GM21367 (cell line): ENCODE measurements around the gene FCHSD1.
"Not testable (repeated sequence)": the region's sequence is repeated elsewhere in the genome, so short reads cannot be mapped to it uniquely, and the experiment has no call there.

Source experiments
- ATAC-seq: cut with Tn5 transposase; IDR thresholded peaks from one replicate; pipeline ENCODE4 v1.9.1; 2021; ENCODE audit not compliant: unreplicated experiment

Gene FCHSD1

DNA sequence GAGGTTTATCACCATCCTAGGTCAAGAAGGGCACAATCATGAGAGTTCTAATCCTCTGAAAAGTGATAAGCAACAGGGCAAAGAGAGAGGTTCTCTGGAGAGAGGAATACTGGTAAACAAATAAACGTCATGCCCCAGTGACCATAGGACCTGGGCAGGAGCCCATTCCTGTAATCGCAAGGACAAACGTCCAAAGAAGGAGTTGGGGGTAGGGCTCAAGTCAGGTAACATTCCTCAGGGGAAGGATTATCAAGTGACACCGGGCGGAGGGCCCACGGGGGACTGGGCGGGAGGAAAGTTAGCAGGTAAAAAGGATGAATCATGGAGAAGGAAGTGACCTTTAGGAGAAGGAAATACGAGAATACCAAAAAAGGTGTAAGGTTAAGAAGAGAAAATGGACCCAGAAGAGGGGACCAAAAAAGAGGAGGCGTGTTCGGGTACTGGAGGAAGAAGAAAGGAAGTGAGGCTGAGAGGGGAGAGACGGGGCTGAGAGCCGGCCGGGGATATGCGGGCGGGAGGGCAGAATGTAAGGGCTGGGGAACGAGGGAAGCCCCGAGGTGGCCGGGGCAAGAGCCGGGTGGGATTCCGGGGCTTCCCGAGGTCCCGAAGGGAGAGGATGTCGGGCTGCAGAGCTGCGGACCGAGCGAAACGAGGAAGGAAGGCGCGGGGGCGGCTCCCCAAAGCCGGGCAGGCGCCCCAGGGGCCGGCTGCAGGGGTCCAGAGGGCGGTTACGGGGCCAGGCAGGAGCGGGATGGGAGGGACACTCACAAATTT is 33.0 kb downstream of the FCHSD1 start:
- ATAC-seq: peak; percentile 15

DNA sequence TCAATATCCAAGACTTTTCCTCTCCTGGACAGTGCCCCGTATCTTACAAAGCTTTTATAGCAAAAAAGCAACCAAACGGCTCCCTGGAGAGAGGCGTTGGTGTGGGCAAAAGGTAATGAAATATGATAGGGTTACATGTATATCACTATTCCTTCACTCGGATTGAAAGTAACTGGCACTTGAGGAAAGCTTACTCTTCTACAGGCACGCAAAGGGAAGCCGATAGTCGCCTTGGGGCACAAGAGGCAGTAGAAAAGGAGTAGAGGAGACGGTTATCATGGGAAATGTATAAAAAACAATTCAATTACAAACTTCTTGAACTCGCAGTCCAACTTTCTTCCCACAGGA is 33.6 kb downstream of the FCHSD1 start:
- ATAC-seq: no peak

DNA sequence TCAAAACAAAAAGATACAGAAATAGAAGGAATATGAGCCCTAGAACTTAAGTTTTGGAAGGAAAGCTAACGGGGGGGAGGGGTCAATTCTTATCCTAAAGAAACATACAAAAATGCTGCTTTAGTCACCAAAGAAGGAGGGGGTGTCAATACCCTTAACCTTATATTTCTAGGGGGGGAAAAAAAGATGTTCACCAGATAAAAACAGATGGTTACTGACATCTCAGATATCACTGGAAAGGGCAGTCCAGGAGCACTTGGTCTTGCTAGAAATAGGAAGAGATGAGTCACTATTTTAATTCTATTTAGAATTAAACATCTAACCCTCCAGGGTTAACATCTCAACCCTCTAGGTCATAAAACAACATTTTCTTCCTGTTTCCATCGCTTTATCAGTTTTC is 34.1 kb downstream of the FCHSD1 start:
- no peak for ATAC-seq

DNA sequence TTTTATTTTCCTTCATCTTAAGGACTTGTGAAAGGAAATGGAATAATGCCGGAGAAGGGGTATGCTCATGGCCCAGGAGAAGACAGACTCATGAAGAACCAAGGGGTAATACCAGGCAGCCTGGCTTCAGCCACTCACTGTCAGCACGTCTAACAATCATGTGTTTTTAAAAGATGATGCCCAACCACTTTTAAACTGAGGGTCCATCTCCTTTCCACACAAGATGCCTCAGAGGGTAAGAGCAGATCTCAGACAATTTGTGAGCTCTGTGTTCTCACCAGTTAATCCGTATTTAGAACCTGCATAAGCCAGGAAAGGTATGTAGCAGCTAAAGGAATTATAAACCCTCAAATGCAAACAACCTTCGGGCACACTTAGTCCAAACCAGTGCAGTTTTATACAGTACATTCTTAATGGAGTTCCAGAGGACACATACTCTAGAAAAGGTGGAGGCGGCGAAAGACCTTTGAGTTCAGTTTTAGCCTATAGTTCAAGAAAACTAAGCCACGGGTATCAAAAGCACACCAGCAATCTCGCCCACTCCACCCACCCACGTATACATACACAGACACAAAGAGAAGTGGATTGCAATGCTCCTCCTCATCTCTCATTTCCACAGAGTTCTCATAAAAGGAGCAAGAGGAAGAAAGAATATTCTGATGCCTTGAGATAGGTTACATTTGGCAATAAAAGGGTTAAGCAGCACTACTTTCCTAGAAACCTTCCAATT is 35.1 kb downstream of the FCHSD1 start:
- no peak for ATAC-seq

DNA sequence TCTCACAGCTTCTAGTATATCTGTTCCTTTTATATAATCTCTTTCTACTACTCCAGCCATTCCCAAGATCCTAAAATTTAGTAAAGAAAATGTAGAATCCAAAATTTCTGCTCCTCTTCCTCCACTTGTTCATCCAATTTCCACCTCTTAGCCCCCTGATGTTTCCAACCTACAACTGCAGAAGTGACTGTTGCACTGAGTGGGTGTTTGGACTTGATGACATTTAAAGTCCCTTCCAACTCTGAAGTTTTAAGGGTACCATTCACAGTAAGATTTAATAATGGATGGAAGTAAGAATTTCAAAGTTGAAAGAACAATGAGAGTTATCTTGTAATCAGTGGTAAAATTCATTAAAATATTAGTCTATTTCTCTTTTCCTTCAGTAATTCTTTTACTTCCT is 37.9 kb downstream of the FCHSD1 start:
- ATAC-seq: no peak

DNA sequence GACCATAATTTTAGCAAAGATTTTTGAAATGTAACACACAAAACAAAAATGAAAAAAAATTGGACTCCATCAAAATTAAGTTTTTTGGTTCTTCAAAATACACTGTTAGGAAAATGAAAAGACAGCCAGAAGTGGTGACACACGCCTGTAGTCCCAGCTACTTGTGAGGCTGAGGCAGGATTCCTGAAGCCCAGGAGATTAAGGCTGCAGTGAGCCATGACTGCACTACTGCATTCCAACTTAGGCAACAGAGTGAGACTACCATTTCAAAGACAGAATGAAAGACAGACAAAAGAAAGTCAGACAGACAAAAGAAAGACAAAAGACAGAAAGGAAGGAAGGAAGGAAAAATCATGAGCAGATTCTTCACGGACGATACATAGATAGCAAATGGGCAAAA is 39.9 kb downstream of the FCHSD1 start:
- no peak for ATAC-seq

DNA sequence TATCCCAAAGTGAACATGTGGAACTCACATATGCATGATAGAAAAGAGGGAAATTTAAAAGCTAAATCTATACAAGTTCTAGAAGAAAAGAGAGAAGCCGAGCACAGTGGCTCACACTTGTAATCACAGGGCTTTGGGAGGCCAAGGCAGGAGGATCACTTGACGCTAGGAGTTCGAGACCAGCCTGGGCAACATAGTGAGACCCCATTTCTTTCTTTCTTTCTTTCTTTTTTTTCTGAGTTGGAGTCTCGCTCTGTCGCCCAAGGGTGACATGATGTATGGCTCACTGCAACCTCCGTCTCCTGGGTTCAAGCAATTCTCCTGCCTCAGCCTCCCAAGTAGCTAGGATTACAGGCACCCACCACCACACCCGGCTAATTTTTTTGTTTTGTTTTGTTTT is 41.3 kb downstream of the FCHSD1 start:
- ATAC-seq: not testable (repeated sequence)

DNA sequence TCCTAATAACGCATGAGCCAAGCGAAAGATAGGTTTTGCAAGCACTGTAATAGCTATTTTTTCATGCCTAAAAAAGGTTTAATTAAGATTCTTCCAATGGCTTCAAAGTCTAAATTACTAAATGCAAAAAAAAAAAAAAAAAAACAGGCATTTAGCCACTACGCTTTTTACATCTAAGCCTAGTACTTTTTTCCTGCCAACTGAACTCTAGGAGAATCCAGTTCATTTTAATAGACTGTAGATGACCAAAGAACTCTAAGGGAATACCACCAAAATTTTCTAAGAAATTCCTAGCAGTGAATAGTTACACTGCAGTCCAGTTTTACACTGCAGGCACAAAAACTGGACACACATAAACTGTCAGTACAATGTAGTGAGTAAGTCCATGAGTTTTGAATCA is 42.2 kb downstream of the FCHSD1 start:
- ATAC-seq: no peak

DNA sequence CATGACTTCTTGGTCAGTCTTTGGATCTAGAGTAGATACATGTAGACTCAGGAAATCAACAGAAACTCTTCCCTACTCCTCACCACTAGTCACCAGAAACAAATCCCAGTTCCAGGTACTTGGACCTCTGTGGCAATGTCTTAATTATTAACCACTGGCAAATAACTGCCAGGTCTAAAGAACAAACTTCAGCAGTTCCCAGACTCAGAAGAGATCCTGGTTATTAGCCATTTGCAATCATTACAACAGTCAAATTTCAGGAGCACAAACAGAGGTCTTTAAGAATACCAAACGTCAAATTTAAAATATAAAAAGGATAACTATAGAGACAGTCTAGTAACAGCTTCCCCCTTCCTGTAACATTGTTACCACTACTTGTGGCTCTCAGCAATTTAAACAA is 42.7 kb downstream of the FCHSD1 start:
- ATAC-seq: no peak

DNA sequence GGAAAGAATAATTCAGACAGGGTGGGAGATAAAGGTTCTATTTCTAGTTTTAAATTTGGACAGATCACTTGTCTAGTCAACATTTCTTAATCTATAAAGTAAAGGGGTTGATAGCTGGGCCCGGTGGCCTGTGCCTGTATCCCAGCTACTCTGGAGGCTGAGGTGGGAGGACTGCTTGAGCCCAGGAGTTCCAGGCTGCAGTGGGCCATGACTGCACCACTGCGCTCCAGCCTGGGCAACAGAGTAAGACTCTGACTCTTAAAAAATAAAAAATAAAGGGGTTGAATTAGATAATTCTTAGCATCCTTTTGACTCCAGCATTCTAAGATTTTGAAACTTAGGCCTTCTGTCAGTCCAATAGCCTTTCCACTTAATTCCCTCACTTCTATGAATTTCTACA is 43.2 kb downstream of the FCHSD1 start:
- no peak for ATAC-seq

DNA sequence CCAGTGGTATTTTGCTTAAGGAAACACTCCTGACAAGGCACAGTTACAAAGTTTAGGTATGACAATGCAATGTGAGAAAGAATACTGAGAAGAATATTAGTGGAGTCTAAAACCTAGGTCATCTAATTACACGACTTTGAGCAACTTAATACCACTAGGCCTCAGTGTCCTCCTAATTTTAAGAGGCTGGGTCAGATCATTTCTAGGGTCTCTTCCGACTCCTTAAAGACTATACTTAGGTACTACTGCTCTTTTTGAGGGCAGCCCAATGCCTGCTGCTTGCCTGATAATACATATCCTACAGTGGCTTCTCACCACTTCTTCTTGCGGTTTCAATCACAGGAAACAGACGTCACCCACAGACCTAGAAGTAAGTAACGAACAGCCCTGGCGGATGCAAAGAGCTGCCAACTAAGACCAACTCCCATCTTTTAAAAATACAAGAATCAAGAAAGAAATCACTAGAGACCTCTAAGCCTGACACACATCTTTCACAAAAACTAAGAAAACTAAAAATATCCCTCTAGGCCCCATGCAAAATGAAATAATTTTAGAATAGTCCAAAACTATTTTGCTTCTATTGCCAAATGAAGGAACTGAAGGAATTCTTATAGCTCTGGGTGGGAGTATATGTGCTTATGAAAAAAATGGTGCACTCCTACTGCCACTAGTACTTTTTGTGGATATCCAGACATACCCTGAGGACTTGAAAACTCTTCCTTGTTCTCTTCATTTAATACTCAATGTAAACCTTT is 45.5 kb downstream of the FCHSD1 start:
- ATAC-seq: peak; percentile 95

DNA sequence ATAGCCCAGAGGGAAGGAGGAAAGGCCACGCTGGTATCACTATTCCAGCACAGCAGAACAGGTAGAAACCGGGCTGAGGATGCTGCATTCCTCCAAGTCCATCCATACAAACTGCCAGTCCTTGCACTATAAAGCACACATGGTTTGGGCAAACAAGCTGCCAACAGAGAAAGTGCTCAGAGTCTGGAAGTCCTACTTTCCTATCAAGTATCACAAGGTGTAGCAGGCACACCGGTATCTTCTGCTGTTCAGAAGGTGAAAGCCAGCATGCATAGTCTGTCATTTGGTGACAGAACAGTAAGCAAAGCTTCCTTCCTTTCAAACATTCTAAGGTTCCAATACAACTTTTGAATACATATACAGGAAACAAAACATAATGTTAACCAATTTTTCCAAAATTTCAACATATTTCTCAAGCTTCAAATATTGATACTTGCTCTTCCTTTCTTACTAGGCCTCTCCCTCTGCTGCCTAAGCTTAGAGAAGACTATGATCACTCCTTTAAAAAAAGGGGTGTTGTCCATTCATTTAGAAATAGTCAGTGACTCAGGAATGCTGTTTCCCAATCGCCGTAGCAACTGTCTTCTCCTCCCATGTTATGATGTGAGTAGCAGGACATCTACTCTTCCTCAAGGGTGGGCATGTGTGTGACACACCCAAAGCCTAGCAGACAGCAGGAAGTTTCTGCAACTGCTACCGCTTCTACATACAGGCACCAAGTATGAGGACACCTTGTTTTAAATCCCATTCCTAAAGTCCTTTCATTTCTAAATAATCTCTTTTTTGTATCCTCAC is 47.1 kb downstream of the FCHSD1 start:
- ATAC-seq: no peak

DNA sequence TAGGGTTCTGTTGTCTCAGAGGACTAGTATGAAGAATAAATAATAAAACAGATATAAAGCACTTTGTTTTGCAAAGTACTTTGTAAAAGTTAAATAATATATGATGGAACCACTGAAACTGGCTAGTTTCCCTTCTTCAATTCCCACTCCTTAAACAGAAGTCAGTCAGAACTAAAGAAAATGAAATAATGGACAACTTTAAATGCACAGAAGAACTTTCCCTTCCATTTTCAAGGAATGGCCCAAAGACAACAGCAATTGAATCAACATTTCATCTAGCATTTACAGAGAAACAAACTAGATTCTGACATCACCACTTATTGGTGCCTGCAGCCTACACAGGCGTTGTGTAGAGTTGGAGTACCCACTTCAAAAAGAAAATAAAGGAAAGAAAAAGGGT is 48.6 kb downstream of the FCHSD1 start:
- ATAC-seq: no peak

DNA sequence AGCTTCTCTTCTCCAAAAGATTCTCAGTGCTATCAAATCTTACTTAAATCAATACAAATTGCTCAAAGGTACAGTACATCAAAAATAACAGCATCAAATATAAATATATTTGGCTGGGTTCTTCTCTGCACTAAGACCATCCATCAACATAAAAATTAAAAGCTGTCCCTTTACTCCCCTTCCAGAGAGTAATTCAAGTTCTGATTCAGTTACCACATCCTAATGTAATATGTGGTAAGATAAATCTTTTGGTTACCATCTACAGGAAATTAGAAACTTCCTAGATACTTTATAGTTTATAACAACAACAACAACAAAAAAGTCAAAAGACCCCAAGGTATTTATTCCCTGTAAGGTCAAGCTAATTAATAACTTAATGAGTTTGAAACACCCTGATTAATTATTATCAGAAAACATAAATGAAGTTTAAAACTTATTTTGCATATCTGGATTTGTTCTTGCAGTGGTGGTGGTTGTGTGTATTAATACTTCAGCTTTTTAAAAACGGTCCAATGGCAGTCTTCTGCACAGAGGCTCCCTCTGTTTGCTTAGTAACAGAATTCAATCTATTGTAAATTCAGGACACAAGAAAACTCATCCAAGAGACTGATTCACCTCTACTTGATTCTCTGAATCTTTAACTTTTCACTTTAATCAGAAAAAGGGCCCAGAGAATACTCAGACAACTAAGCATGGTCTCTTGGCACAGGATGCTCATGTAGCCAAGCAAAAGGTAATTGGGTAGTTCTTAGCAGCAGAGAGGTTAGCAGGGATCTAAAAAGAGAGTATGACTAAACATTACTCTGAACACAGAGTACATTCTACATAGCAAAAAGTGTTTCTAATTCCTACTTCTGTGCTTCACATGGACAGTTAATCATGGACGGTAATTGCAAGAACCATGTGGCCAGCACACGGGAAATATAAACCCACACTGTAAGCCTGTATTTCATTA is 52.5 kb downstream of the FCHSD1 start:
- ATAC-seq: peak; percentile 45

DNA sequence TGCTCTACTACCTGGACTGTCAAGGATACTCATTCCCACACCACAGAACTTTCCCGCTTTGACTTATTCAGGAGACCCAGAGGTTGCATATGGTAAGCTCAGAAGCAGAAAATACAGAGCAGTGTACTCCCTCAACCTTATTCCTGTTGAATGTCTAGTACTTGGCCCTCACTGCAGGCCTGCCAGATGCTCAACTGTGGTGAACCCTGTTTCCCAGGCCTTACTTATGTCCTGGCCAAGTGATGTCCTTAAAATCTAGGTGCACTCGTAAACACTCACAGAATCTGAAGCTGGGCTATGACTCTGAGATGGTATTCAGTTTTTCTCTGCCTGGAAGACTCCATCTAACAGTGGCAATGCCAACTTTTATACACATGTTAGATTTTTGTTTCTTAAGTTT is 53.4 kb downstream of the FCHSD1 start:
- ATAC-seq: no peak

DNA sequence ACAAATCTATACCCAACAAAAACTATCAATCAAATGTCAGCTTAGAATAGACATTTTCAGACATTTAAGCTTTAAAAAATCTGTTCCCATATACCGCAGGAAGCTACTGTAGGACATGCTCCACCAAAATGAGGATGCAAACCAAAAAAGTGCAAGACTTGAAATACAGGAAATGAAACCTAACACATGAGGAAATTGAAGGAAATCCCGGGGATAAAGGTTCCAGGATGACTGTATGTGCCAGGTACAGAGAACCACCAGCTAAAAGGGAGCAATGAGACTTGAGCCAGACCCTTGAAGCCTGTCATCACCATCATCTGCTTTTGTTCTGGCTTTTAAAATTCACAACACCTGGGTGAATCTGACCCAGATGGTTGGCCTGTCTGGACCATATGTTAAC is 53.8 kb downstream of the FCHSD1 start:
- no peak for ATAC-seq

DNA sequence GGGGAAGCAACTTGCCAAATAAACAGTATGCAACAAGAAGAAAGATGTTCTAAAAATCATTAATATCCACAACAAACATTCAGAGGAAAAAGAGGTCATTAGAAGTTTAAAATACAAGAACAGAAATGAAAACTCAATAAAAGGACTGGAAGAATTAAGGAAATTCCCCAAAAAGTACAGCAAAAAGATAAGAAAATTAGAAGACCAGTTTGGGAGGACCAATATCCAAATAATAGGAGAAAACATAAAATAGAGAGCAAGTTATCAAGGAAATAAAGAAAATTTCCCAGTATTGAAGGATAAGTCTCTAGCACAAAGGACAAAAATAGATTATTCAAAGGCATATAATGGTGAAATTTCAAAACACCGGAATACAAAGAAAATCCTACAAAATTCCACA is 54.4 kb downstream of the FCHSD1 start:
- no peak for ATAC-seq

DNA sequence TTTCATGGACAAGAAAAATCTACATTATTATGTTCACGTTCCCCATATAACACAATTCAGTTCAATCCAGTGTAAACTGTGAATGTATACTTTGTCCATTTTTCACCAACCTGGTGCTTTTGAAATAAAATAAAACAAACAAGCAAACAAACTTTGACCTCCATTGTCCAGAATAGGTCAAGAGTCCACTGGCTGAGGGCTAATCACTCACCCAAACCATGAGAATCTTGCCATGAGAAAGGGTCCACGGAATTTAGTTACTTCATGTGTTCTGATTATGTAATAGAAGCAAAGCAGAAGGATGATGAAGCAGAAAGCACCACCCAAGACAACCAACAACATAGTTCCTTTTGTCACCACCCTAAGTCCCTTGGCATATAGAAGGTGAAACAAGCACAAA is 61.1 kb downstream of the FCHSD1 start:
- no peak for ATAC-seq
